Activated CD4-positive, alpha-beta T cell treated with anti-CD3 and anti-CD28 coated beads, Interleukin-2, amount 50 U/mL, for 24 hours (primary cell): ENCODE results near the gene EXOC6.

Source experiments
- DNase-seq, 2 donors: peaks; one replicate each; pipeline ENCODE4 v3.0.0-alpha.2; 2020; ENCODE audit warnings: low read depth in 1 of 2, low spot score in 1 of 2

EXOC6 gene

DNA sequence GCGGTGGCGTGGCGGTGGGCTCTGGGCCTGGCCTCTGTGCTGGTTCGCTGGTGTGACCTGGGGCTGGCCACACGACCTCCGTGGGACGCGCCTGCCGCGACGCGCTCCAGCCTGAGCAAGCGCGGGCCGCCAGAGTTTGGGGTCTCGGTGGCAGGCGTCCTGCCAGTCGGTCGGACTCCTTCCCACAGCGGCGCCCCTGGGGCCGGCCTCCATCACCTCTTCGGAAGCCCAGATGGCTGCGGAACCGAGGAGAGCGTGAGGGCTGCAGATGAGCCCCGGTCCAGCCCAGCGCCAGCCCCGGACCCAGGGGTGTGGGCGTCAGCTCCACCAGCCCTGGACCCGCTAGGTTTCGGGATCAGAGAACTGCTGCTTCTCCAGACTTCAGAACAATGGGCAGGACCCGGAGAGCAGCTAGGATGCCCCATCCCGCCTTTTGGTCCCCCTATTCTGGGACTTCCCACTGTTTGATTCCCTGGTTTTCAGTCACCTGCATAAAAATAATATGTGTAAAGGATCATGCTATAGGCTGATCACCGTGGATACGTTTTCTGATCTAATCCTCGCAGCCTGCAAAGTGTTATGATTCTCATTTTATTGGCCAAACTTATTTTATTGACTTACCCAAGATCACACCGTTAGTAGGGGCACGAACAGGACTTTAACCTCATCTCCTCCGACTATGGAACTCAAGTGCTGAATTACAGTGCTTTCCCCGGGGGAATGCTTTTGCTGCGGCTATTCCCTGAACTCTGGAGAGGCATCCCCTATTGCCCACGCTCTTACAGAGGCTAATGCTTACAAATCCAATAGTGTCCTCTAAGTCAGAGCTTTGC lies 215.0 kb downstream of the EXOC6 start:
- DNase-seq: no peak

DNA sequence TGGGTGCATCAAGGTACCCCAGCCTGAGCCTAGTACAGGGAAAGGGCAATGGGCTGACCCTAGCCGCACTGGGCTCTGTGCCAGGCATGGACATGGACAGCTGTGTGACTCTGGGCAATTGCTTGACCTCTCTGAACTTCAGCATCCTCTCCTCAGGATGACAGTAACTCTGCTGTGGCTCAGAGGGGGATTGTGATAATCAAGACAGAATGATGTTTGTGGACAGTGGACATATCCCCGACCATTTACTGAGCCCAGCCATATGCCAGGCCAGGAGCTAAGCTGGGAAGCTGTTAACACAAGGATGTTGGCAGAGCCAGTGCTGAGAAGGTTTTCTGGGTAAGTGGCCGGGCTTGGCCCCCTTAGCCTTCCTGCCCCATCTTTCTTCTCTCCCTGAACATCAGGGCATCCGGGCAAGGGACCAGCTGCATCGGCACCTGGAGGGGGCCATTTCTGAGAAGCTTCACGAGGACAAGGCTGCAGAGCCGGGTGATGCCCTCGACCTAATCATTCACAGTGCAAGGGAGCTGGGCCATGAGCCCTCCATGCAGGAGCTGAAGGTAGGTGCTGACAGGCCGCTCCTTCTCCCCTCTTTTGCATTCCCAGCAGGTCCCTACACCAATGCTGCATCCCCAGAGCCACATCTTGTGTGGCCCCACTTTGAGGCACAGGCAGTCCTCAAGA lies 215.8 kb downstream of the EXOC6 start:
- DNase-seq: no peak

DNA sequence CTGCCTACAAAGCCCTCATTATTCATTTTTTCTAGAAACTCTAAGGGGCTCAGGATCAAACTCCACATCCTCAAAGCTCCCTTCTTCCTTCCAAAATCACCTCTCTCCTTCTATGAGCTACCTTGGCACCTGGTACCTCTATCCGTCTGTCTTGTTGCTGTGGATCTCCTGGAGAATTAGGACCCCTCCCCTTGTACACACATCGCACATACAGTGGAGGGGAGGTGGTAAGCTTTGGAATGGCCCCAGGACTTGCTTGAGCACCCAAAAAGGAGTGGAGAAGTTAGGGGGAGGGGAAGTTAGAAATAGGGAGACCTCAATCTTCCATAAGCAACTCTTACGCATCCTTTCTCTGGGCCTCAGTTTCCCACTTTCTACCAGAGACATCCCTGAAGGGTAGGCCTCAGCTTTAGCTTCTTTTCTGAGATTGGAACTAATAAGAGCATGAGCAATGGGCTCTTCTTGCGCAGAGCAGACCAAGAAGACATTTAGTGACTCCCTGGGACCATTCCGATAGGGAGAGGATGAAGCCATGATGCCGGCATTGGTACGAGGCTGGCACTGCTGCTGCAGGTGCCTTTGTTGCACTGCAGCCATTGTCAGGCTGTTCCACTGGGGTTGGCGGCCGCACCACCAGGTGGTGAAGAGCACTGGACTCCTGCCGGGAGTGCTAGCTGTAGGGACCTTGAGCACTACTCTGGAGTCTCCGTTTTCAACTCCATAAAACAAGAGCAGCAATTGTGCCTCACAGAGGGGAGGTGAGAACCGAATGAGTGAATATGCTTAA lies 216.7 kb downstream of the EXOC6 start:
- no peak for DNase-seq

DNA sequence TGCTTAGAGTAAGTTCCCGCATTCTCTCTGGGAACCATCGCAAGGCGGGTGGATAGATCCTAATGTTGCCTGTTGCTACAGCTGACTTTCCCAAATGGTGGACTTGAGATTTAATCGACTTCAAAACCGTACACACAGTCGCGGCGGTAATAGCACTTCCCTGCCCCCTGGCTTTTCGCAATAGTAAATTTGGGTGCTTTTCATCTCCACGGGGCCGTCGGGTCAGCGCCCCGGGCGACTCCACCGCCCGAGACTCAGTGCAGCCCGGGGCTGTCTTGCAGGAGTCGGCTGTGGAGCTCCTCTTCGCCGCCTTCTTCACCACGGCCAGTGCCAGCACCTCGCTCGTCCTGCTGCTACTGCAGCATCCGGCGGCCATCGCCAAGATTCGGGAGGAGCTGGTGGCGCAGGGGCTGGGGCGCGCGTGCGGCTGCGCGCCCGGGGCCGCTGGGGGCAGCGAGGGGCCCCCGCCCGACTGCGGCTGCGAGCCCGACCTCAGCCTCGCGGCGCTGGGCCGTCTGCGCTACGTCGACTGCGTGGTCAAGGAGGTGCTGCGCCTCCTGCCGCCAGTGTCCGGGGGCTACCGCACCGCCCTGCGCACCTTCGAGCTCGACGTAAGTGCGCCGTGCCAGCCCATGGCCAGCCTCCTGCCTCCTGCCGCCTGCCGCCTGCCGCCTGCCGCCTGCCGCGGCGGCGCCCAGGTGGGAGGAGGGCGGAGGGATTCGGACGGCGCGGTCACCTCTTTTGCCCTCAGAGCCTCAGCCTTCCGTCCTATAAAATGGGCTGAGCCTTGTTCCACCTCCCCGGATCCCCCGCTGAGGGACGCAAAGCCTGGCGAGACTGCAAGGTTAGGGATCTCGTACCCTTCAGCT lies 217.6 kb downstream of the EXOC6 start:
- DNase-seq: no peak

DNA sequence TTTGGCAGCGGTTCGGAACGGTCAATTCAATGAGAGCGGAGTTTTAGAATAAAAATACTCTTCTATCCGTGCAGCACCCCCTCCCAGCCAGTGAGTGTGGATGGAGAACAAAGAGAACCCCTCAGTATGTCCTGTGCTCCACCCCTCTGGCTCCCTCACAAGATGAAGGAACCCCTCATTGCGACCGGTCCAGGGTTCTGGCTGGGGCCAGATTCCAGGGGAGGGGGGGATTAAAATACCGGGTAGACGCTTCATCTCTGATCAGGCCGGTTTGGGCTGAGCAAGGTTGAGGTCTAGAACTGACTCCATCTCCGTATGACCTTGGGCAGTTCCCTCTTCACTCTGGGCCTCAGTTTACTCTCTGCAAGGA lies 218.2 kb downstream of the EXOC6 start:
- DNase-seq: no peak

DNA sequence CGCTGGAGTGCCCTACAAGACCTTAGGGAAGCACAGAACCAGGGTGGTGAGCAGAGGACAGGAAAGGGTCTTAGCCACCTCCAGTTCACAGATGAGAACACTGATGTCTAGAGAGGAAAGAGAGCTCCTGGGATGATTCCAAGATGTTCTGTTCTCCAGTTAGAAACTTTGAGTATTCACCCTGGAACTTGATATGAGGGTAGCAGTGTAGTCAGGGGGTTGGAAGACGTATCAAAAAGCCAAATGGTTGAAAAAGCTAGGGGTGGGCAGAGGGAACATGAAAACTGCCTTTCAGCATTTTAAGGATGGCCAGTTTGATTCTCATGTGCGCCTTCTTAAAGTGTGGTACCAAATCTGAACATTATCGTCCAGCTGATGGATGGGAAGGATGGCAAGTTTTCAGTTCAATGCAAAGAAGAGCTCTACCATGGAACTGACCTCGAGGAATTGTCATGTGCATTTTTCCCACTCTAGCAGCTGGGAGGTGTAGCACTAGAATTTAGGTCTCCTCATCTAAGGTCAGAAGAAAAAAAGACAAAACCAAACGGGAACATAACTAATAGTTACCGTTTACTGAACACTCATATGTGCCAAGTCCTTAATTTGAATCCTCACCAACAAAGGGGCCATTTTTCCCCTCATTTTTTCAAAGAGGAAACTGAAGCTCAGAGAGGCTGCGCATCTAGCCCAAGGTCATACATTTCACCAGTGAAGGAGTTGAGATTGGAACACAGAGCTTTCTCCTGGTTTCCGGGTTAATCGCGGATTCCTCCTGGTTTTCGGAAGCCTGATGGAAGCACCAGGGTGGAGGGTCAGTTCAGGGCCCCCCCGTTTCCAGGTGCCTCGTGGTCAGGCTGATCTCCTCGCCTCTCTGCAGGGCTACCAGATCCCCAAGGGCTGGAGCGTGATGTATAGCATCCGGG lies 219.4 kb downstream of the EXOC6 start:
- no peak for DNase-seq

DNA sequence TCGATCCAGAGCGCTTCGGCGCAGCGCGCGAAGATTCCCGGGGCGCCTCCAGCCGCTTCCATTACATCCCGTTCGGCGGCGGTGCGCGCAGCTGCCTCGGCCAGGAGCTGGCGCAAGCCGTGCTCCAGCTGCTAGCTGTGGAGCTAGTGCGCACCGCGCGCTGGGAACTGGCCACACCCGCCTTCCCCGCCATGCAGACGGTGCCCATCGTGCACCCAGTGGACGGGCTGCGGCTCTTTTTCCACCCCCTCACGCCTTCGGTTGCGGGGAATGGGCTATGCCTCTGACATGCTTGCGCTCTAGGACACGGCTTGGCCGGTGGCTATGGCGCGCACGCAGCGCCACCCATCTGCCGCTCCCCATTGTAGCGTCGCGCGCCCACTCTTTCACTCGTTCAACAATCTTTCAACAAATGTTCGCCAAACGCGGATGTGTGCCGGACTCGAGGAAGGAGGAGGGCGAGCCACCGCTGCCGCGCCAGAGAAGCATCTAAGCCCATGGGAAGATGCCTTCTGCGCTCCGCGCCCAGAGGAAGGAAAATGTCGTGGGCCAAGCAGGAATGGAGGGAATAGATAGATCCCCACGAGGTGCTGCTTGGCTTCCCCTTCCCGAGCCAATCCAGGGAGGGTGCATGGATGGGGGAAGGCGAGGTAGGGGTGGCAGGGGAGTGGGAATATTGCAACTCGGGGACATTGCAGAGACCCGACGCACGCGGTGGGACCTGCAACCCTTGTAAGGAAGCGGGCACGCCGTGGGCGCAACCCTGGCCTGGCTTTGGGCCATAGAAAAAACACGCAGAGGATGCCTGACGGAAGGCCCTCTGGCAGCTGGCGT lies 220.3 kb downstream of the EXOC6 start:
- no peak for DNase-seq

DNA sequence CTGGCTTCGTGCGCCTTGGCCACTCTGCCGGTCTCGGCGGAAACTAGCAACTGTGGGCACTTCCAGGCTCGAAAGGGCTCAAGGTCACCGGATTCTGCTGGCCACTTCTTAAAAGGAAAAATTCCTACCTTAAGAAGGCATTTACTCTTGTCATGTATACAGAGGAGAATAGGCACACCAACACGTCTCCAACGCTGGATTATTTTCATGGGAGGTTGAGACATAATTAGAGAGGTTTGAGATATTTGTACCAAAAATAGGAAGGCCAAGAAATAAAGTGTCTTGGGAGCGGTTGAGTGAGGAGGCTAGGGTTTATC lies 220.9 kb downstream of the EXOC6 start:
- DNase-seq: no peak

DNA sequence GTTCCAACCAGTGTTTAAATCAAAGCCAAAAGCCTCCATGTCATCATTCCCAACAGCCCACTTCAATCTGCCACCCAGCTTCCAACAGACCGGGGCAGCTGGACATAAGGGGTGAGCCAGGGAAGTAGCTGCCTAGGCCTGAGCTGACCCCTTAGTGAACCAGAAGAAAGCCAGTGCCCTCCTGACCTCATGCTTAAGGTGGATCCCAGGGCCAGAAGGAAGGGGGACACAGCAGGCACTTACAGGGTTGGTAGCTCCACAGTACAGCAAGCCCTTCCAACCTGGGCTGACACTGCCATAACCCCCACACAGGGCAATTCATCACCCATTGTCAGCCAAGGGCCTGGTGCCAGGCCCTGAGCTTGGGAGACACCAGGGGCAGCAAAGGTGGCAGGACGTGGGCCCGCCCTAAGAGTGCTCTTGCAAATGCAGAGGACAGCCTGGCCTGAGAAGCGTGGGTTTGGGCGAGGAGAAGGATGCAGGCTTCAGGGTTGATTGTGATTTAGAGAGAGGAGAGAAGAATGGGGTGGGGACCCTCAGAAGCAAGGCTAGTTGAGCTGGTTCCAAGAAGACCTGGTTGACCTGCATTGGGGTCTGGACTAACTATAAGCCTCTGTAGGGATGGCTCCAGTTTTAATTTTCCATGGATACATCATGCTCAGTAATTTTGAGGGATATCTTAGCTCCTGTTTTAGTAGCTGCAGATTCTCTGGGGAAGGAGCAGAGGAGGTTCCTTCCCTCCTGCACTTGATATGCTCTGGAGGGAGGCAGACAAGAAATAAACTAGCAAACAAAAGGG lies 222.3 kb downstream of the EXOC6 start:
- DNase-seq: no peak

DNA sequence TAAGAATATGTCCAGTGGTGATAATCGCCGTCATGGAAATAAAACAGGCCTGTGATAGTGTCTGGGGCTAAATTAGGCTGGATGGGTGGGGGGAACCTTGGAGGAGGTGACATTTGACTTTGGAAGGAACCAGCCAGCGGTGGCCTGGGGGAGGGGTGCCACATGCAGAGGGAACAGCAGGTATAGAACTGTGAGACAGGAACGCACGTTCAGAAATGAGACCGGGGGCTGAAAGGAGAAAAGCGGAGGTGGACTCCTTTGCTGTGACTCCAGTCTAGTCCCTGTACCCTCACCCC lies 222.8 kb downstream of the EXOC6 start:
- DNase-seq: no peak

DNA sequence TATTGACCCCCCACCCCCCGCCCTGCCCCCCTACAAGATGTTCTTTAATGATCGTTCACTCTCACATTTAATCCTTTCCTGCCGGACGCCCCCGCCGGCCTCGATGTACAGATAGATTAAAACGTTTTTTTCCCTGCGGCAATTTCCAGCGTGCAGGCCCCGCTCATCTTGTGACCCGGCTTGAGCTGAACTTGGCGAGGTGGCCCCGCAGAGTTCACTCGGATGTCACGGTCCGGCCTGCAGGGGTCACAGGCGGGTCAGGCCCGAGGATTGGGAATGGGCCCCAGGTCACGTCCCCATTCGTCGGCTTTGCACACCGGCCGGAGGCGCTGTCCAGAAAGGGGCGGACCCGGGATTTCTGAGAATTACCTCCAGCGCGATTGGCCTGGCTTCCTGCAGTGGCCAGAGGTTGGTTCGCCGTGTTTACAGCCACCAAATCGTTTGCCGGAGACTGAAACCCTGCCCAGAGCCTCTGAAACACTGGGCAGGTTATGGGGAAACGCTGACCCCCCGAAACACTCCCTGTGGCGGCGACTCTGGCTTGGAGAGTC lies 223.4 kb downstream of the EXOC6 start:
- DNase-seq: no peak

DNA sequence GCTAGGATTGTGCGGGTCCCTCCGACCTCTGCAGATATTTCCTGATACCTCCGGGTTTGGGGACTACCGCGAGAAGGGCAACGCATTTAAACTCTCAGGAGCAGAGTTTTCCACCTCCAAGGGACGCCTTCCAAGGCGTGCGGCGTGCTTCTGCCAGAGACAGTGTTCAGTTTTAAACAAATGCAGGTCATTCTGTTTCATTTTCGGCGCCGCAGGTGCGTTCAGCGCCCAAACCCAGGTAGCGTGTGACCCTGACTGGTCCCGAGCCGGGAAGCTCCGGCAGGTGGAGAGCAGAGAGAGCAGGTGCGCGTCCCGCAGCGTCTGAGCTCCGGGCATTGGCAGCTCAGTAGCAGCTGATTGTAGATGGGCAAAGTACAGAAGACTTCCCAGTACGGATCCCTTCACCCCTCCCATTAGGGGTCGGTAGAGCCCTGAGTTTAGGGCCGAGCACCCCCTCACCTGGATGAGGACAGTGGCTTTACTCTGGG lies 223.9 kb downstream of the EXOC6 start:
- no peak for DNase-seq

DNA sequence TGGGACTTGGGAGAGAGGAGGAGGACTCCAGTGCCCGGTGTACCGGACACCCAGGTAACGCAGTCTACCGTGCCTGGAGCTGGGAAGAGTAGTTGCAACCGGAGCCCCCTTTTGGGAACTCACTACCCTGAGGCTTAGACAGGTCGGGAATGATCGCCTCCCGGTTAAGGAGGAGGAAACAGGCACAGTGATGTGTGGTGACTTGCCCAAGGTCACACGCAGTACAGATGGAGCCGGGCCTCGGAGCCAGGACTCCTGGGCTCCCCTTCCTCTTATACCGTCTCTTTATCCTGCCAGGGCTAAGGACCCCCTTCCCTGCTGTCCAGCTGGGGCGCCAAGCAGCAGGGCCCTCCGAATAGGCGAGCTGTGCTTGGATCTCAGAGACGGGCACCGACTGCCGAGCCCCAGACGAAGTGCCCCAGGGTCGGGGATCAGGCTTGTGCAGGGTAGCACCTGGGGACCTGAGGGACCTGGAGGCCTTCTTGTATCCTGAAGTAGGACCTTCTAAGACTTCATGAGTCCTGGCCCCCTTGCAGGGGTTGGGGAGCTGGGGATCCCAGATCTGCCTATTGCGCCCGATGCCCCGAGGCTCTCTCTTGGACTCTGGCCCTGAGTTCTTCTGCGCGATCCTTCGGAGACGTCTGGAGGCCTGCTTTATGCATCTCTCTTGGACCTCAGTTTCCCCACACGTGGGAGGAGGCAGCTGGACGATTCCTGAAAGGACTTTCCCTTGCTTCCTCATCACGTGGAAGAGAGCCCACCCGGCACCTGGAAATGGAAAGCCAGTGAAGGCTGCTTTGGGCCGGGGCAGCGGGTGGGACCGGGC lies 224.6 kb downstream of the EXOC6 start:
- DNase-seq: no peak

DNA sequence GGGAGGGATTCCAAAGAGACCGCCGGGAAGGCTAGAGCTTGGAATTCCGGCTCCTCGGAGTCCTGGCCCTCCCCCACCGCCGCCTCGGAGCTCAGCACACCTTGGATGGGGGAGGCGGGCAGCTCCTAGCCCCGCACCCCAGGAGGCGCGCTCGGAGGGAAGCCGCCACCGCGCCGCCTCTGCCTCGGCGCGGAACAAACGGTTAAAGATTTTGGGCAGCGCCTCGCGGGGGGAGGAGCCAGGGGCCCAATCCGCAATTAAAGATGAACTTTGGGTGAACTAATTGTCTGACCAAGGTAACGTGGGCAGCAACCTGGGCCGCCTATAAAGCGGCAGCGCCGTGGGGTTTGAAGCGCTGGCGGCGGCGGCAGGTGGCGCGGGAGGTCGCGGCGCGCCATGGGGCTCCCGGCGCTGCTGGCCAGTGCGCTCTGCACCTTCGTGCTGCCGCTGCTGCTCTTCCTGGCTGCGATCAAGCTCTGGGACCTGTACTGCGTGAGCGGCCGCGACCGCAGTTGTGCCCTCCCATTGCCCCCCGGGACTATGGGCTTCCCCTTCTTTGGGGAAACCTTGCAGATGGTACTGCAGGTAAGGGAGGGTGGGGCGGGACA lies 225.3 kb downstream of the EXOC6 start, which contains the start of gene CYP26A1:
CYP26A1 (plus strand) TSS at position 355 of the 608 bp plus-strand sequence; CDS start at position 397, 42 bp downstream.
- DNase-seq: no peak

DNA sequence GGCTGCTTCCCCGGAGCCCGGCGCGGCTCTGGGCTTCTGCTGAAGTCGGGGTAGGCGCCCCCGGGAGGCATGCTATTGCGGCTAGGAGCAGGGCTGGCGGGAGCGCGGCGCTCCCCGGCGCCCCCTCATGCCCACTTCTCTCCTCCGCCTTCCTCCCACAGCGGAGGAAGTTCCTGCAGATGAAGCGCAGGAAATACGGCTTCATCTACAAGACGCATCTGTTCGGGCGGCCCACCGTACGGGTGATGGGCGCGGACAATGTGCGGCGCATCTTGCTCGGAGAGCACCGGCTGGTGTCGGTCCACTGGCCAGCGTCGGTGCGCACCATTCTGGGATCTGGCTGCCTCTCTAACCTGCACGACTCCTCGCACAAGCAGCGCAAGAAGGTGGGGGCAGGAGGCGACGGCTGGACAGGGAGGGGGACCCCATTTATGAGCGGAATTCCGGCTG lies 225.9 kb downstream of the EXOC6 start:
- DNase-seq: no peak

DNA sequence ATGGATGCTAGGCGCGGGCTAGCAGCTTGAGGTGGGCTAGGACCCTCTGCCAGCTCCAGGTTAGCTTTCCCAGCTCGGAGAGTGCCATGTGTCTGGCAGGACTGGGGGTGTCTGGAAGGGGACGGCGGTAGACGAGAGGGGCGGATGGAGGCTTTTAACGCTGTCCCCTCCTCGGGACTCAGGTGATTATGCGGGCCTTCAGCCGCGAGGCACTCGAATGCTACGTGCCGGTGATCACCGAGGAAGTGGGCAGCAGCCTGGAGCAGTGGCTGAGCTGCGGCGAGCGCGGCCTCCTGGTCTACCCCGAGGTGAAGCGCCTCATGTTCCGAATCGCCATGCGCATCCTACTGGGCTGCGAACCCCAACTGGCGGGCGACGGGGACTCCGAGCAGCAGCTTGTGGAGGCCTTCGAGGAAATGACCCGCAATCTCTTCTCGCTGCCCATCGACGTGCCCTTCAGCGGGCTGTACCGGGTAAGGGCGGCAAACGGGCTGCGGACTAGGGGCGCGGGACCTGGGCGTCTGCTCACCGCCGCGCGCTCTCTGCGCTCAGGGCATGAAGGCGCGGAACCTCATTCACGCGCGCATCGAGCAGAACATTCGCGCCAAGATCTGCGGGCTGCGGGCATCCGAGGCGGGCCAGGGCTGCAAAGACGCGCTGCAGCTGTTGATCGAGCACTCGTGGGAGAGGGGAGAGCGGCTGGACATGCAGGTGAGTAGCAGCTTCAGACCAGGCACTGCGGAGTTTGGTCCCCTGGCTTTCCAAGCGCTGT lies 226.5 kb downstream of the EXOC6 start:
- DNase-seq: no peak
